EH (cell line): ENCODE results near the gene UVSSA.

Source experiments
- DNase-seq: peaks from one replicate; pipeline ENCODE4 v3.0.0-alpha.2; 2015; ENCODE audit warnings: low read depth

The UVSSA gene

DNA sequence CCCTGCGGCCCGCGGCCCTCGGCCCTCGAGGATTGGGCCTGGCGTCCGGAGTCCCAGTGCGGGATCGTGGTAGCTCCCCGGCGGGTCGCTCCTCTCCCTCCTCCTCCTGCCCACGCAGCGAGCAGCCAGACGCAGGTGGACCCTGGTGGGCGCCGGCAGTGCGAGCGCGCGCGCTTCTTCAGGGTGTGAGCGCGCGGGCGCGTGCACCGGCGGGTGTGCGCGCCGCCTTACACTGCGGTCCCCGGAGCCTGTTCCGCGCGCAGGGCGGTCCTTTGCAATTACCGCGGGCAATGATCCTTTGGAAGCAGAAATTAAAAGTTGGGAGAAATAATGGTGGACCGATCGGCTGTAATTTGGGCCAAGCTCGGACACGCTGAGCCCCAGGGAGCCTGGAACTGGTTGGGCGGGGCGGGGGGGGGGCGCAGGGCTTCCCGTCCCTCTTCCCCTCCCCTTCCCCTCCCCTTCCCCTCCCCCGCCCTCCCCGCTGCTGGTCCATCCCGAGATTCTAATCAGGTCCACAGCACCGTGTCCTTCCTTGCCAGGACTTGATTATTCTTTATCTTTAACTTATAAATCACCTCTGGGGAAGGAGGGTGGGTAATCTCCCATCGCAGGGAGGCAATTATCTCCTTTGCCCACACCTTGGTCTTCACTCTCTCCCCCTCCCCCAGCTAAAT is 60.8 kb downstream of the UVSSA start:
- DNase-seq: no peak

DNA sequence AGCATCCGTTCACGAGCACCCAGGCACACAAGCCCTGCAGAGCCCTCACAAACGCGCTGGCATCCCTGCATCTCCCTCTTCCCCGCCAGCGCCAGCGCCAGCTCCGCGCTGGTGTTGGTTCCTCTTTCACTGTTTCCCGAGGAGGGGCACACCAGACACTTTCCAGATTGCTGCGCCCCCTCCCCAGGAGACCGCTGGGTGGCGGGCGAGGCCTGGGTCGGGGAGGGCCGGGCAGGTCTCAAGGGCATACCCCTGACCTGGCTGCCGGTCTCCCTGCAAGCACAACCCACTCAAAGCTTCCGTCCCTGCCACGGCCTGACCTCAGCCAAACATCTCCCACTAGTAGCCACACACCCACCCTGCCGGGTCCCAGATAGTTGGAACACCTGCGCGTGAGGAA is 61.4 kb downstream of the UVSSA start:
- DNase-seq: no peak

DNA sequence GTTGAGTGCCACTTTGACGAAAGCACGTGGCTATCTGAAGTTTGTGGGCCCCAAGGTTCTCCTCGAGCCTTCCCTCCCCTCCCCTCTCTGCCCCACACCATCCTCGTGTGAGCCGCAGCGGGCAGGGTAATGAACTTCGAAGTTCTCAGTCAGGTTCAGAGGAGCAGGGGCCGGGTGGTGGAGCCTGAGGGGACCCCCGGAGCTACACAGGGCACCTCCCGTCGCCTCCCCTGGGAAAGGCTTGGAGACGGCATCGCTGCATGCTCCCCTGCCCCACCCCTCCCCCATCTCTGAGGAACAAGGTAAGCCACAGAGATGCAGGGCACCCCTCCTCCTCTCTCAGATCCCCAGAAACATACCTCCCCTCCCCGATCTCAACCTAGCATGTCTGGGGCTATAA is 62.1 kb downstream of the UVSSA start:
- DNase-seq: no peak

DNA sequence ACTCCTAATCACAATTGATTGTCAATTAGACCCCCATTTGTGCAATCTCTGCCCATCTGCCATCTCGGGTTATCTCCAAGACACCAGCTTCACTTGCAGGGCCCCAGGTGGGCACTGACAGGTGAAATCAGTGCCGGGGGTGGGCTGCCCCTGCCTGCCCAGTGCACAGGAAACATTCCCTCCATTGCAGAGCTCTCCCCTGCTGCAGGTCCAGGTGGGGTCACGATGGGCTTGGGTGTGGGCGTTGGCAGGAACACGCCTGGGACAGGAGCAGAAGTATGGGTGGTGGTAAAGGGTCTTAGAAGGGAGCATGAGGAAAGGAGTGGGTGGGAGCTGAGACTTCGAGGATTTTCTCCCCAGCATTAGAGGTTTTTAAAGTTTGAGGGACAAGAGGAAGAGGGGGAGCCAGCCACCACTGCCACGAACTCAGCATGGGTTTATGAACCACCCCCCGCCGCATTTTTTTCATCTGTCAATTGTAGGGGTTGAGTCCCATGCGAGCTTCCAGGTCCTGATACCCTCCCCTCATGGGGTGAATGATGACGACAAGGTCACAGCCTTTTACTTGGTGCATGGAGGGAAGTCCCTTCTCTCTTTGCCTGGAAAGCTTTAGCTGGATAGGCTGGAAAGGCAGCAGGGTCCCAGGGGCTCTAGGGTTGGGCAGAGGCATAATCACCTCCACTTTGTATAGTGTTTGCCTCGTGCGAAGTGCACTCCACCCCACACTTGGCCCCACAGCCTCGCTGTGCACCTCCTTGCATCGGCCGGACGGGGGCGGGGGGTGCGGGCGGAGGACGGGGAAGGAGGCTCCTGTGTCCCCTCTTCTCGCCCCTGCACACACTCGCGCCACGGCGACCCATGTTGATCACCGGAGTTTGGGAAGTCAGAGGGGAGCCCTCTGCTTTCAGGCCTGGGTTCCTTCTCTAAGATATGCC is 62.8 kb downstream of the UVSSA start:
- no peak for DNase-seq

DNA sequence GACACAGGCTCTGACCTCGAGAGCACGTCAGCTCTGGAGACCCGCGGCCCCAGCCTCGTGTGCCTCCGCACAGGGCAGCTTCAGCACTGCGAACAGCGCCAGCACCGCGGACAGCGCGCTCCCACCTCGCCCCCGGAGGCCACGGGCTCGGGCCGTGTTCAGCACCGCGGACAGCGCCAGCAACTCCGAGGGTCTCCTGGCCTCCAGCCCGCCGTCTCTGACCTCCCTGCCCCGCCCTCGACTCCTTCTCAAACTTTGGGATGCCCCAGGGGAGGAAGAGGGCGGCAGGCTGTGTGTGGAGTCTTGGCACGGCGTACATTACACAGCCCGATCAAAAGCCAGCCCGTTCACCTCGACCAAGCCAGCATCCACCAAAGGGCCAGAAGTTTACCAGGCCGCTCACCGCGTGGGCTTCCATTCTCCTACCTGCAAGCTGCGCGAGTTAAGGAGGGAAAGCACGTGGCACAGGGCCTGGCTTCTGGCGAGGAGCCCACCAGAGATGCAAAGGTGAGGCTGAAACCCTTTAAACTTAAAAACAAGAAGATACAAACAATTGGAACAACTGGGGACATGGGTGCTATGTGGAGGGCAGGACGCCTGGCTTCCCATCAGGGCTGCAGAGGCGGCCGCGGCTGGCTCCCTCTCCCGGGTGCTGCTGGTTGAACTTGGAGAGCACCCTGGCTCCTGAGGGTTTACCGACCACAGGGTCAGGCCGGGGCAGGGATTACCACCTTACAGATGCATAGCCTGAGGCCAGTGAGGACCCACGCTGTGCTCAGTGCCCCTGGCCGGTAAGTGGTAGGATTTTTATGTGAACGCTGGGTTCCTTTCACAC is 63.7 kb downstream of the UVSSA start:
- DNase-seq: peak; percentile 57

DNA sequence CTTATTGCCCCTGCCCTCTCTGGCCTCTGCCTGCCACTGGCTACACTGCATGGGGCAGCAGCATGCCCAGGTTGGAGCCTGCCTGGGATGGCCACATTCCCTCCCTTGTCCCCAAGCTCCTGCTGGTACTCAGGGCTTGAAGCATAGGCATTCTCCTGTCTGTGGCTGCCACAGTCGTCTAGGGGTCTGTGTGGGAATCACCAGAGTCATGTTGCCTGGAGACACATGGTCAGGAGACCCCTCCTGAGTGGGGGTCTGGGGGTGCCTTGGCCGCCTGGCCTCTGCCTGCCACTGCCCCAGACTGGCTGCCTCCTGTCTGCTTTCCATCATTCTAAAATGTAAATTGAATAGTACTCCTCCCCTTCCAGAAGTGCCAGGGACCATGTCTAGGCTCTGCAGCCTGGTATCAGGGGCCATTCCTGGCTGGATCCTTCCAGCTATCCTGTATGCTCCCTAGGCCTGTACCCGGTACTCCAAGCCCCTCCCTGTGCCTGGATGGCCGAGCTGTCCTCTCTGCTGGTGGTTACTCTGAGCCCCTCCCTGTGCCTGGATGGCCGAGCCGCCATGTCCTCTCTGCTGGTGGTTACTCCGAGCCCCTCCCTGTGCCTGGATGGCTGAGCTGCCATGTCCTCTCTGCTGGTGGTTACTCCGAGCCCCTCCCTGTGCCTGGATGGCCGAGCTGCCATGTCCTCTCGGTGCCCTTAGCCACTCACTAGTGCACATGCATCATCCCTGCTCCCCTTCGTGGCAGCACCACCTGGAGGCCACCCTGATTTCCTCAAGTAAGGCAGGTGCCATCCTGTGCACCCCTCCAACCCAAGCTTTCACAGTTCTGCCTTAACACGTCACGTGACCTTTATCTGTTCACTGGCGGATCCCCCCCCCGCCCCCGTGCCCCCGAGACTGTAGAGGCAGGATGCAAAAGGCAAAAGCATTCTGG is 64.7 kb downstream of the UVSSA start:
- no peak for DNase-seq

DNA sequence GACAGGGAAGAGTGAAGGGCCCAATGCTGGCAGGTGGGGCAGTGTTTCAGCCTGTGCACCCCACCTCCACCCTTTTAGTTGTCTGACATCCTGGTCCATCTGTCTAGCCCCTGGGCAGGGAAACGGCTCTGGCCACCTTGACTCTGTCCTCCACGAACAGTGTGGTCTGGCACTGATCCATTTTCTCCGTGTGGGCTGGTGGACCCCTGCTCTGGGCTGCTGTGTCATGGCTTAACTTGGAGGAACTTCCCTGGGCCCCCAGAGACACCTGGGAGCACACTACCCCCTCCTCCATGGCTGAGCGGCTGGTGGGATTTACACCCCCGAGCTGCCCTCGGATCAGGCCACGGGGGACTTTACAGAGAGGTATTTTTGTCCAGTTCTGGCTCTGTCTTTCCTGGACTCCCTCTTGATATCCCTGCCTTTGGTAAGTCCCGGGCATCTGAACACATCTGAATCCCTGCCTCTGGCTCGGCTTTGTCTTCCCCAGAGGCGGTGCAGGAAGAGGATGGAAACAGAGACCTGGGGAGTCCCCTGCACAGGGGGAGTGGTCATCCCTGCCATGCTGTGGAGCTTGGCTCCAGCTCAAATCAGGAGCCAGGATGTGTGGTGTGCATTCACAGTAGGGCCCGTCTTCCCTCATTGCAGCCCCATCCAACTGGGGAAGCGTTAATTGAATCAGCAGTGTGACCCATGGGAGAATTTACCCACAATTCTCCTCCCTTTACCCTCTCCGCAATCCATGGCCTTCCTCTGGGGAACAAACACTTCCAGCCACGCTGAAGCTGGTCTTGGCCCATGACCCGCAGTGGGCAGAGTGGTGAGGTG is 65.6 kb downstream of the UVSSA start:
- no peak for DNase-seq

DNA sequence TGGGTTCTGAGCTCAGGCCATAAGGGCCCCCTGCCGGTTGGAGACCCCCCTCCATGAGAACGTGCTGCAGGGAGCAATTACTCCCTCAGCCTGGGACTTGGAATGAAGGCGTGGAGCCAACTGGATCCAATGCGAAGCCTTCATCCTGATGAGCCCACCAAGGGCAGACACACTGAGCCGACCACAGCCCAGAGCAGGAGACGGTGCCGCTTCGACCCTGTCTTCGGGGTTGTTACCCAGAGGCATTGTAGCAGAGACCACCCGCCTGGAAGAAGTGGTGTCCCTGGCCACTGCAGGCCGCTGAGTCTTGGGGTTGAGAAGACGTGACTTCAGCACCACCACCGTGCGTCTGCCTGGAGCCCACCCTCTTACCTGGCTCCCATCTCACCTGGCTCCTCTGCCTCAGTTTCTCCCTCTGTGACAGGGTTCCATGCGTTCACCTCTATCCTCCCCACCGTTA is 66.2 kb downstream of the UVSSA start:
- DNase-seq: no peak

DNA sequence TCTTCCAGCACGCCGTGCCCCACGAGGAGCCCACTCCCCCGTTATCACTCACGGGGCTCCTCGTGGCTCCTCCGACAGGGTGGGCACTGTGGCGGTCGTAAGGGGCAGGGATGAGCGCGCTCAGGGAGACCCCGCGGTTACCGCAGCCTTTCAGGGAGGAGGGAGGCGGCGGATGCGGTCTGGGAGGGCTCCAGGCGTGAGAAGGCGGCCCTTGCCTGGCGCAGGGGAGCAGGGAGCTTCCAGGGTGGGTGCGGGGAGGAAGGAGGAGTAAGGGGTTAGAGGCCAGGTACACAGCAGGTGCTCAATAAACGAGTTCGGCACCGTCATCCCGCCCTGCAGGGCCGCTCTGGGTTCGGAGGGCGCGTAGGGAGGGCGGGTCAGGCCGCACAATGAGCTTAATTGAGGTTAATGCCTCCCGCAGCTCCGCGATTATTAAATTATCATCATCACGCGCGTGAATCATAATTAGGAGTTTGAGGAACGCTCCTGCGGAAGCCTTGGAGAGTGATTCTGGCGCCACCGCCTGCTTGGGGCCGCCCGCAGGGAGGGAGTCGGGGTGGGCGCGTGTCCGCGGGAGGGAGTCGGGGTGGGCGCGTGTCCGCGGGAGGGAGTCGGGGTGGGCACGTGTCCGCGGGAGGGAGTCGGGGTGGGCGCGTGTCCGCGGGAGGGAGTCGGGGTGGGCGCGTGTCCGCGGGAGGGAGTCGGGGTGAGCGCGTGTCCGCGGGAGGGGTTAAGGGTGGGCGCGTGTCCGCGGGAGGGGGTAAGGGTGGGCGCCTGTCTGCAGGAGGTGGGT is 66.9 kb downstream of the UVSSA start:
- DNase-seq: no peak

DNA sequence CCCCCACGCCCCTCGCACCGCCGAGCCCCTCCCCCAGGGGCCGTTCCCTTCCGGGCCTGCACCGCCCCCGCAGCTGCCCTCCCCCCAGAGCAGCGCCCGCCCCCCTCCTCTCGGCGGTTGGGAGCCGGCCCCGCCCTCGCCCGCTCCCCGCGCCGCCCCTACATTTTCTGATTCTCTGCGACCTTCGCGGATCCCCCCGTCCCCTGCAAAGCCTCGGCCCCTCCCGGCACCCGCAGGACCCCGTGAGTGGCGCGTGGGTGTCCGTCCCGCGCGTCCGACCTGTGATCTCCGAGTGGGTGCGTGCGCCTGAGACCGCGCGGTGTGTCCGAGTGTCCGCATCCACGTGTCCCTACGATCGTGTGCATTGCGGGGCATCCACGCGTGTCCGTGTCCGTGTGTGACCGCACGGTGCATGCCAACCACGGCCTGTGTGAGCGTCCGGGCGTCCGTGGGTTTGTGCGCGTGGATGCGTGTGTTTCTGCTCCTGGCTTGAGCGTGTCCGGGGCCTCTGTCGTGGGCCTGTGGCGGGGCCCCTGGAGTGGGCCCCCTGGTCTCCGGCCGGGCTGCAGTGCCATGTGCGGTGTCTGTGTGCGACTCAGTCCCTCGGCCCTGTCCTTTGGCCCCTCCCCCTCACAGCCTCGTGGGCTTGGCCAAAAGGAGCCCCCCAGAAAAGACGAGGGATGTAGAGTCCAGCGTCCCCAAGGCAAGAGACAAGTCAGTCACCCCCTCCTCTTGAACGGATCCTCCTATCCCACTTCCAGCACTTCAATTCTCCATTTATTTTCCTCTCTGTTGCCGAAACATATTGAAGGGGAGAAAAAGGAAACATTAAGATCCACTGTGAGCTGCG is 68.0 kb downstream of the UVSSA start:
- DNase-seq: no peak

DNA sequence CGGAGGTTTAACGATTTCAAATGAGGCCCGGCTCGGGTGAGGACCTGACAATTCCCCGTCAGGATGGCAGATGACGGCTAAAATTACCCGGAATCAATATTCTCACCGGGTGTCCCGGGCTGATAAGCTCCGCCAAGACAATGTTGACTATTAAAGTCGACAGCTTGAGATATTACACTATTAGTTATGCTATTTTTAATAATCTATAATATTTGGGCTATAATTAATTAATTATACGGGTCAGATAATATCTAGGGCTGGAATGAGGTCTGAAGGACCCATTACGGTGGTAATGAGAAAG is 68.6 kb downstream of the UVSSA start:
- DNase-seq: no peak

DNA sequence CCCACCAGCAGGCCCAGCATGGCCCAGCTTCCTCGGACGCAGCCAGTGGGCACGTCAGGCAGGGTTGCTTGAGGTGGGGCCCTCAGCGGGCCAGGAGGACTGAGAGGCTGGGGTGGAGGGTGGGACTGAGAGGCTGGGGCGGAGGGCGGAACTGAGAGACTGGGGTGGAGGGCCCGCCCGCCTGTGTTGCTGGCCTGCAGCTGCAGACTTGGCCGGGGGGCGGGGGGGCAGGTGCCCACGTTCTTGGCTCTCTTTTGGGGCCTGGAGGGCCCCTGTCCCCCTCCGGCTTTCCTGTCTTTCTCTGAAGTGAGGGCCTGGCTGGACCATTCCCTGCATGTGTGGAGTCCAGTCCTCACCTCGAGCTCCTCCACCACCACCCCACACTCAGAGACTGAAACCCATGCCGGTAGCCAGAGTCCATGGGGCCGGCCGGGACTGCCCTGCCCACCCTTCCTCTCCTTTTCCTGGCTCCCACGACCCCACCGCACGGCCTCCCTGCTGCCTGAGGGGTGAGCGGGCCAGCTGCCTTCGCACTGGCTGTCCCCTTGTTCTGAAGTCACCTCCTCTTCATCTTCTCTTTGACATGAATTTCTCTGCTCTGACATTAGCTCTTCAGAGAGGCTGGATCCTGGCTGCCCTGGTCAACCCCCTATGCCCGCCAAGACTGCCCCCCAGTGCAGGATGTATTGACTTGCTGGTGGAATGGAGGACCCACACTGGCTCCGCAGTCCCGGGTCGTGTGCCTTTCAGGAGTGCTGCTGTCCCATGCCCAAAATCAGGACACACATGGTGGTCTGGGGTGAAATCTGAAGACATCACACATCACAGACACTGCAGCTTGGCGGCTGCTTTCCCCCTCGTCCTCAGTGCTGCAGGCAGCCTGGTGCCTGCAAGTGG is 69.3 kb downstream of the UVSSA start:
- DNase-seq: no peak

DNA sequence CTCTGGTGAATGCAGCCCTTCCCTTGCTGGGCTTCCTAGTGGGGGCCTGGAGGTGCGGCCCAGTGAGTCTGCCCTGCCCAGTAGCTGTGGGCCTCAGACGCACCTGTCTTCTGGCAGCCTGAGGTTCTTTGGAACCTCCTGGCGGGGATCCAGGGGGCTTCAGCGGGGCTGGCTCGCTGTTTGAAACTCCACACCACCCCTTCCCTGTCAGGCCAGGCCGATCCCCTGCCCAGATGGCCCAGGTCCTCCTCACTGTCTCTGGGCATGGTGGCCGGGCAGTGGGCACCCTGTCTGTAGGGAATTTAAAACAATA is 69.9 kb downstream of the UVSSA start:
- DNase-seq: no peak

DNA sequence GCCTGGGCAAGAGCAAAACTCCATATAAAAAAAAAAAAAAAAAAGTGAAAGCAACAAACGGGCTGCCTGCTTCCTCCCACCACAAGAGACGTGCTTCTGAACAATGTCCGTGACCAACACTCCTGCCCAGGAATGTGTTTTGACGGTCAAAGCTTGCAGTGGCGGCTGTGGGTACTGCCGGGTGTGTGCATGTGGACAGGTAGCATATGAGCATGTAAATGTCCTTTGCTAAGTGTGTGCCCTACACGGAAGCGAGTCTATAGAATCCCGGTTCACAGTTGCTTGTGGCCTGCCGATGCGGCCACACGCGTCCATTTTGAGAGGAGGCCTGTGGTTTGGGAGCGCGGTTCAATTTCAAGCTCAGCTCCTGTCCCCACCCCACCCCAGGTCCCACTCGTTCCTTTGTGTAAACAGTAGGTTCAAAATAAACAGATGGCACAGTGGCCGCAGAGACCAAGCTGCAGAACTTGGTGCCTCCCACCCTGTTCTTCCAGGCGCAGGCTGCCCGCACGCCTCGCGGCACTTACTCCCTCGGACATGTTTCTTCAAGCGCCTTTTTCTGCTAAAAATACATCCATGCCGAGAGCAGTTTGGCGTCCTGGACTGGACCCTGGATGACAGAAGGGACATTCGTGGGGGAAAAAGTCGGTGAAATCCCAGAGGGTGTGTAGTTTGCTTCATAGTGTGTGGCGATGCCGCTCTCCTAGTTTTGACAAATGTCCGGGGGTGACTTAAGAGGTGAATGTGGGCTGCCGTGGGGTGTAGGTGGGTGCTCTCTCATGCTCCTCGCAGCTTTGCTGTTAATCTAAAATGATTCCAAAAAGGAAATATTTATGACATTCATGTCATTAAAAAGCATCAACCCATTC is 70.7 kb downstream of the UVSSA start:
- DNase-seq: no peak

DNA sequence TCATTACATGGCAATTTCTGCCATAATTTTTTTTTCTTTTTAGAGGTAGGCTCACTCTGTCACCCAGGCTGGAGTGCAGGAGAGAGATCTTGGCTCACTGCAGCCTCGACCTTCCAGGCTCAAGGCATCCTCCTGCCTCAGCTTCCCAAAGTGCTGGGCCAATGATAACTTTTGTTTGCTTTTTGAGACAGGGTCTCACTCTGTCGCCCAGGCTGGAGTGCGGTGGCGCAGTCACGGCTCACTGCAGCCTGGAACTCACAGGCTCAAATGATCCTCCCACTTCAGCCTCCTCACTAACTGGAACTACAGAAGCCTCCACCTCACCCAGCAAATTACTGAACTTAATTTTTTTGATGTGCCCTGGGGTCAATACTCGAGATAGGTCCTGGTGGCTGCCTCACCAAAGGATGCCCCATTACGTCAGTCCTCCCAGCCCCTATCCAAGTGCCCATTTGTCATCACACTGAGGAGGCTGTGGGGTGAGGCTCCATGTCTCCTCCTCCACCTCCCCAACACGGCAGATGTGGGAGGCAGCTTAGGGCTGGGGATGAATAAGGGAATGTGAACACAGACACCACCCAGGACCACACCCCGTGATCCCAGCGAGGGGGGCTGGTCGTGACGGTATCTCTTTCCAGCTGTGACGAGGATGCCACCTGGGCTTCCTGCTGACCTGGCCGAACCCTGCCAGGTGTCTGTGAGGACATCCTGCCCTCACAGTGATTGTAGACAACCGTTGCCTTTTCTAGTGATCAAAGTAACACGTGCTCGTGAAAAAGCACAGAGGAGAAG is 71.7 kb downstream of the UVSSA start:
- no peak for DNase-seq

DNA sequence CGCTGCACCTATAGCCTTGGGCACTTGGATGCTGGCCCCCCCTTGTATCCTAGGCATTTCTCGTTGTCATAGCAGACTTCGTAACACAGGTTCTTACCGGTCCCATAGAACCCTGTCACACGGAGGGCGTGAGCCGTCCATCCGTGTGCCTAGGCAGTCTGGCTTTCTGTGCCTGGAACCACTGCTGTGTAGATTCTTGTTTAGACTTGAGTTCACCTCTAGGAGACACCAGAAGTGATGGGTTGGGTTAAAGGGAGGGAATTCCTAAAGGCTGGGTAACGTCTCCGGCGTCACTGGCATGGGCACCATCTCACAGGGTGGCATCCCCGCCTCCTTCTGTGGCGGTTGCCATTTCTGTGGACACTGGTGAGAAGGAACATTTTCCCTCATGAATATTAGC is 72.7 kb downstream of the UVSSA start:
- DNase-seq: no peak
